PC-3 (cell line): Measurements from ENCODE around the gene NTNG1.

Source experiments
- CTCF ChIP-seq: fragments of 300-600 bp; sonication (generic); conservative IDR thresholded peaks from 2 replicates; pipeline ENCODE4 v1.5.1; 2017; ENCODE audit warnings: antibody characterized with exemption, low read depth, mild to moderate bottlenecking, low read length
- EZH2phosphoT487 ChIP-seq: fragments of 300-600 bp; sonication (generic); IDR thresholded peaks from 2 replicates; pipeline ENCODE4 v1.6.1; 2018; ENCODE audit warnings: mild to moderate bottlenecking, antibody characterized with exemption, low read length, borderline replicate concordance

DNA sequence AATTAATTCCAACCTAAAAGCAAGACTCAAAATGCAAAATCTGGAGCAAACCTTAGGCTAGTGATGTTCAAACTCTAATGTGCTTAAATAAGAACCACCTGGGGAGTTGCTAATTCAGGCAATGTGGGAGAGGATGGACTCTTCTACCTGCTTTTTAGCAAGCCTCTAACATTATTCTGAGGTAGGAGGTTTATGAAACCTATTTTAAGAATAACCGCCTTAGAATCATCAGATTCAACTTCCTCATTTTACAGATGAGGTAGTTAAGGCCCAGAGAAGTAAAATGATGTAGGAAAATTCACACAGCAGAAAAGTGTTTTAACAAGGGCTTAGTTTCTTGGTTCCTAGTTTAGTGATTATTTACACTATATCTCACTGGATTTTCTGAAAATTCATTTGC, 8.6 kb upstream of the NTNG1 start:
- TF ChIP-seq CTCF (no peak), EZH2phosphoT487 (no peak)
